Endodermal cell (in vitro differentiated cells): ENCODE results near the gene CRYL1. TPM values are rescaled to one million over a fixed set of nuclear protein-coding genes. Genes with fewer than 3 reads are reported as not detected.

ENCODE experiments used
- DNase-seq: peaks from one replicate; pipeline ENCODE4 v3.0.0-alpha.2; 2017
- H3K27ac ChIP-seq: 2 replicates; pipeline ENCODE4 v1.5.1; 2013; ENCODE audit warnings: mild to moderate bottlenecking, low read depth, low read length, moderate library complexity
- H3K27me3 ChIP-seq: 2 replicates; pipeline ENCODE4 v1.6.1; 2013; ENCODE audit warnings: mild to moderate bottlenecking, low read length, moderate library complexity; ENCODE audit not compliant: insufficient read depth, control insufficient read depth, poor library complexity, severe bottlenecking
- H3K36me3 ChIP-seq: 2 replicates; pipeline ENCODE4 v1.7.0; 2013; ENCODE audit warnings: mild to moderate bottlenecking, low read length, moderate library complexity; ENCODE audit not compliant: control insufficient read depth, insufficient read depth
- H3K4me1 ChIP-seq: one replicate; pipeline ENCODE4 v1.7.0; 2013; ENCODE audit warnings: low read length; ENCODE audit not compliant: control insufficient read depth, insufficient read depth
- H3K4me3 ChIP-seq: 2 replicates; pipeline ENCODE4 v1.5.1; 2013; ENCODE audit warnings: mild to moderate bottlenecking, low read length, moderate library complexity
- H3K9ac ChIP-seq: 2 replicates; pipeline ENCODE4 v1.6.1; 2013; ENCODE audit warnings: mild to moderate bottlenecking, low read length, moderate library complexity; ENCODE audit not compliant: poor library complexity, severe bottlenecking; ENCODE audit errors: extremely low read depth
- H3K9me3 ChIP-seq: 2 replicates; pipeline ENCODE4 v1.6.1; 2013; ENCODE audit warnings: mild to moderate bottlenecking, low read length, moderate library complexity; ENCODE audit not compliant: control insufficient read depth
- H3K27ac Mint-ChIP-seq: 2 replicates; pipeline ENCODE4 v1.8.0; 2020; ENCODE audit warnings: mixed read lengths
- H3K27me3 Mint-ChIP-seq: 2 replicates; pipeline ENCODE4 v1.8.0; 2021; ENCODE audit warnings: mild to moderate bottlenecking, mixed read lengths; ENCODE audit not compliant: insufficient read depth
- H3K36me3 Mint-ChIP-seq: 2 replicates; pipeline ENCODE4 v1.8.0; 2020; ENCODE audit warnings: low read depth, mixed read lengths
- H3K4me1 Mint-ChIP-seq: 2 replicates; pipeline ENCODE4 v1.8.0; 2020; ENCODE audit warnings: mixed read lengths
- H3K4me3 Mint-ChIP-seq: 2 replicates; pipeline ENCODE4 v1.8.0; 2020; ENCODE audit warnings: mild to moderate bottlenecking, moderate library complexity, mixed read lengths
- H3K9me3 Mint-ChIP-seq: 2 replicates; pipeline ENCODE4 v1.8.0; 2020; ENCODE audit warnings: mild to moderate bottlenecking, mixed read lengths
- CTCF ChIP-seq: fragments of 200-600 bp; sonication (generic); conservative IDR thresholded peaks from 2 replicates; pipeline ENCODE4 v1.5.0; 2021; ENCODE audit warnings: antibody characterized with exemption, mild to moderate bottlenecking
- WGBS, 2 experiments: methylation state at CpG; one replicate each; pipeline versions ENCODE4 v1.1.5 to v1.1.7; 2013; ENCODE audit warnings: missing lambda C conversion rate in 2 of 2, mixed read lengths in 1 of 2; ENCODE audit not compliant: insufficient coverage in 1 of 2, insufficient read length in 1 of 2; 5-methylcytosine and 5-hydroxymethylcytosine counted together
- microRNA-seq: library from miRNA; unstranded; fragments of <30 nt; microRNA quantifications from one replicate; pipeline ENCODE4 v1.2.0, GENCODE V29; 2020; ENCODE audit warnings: borderline microRNAs expressed
- total RNA-seq, 2 donors: library from RNA; stranded (reverse); fragmentation: NEBNext Ultra II Directional in 1 of 2; extraction: Animal tissue kit (Norgen Biotek cat#: 25700) in 1 of 2; gene quantifications; 2 replicates in 1 of 2; 3 replicates in 1 of 2; pipeline ENCODE4 v1.2.1, GENCODE V29; 2021

The CRYL1 gene
- total RNA-seq, 2 donors from 2014 or later = 1.7 to 4.1 TPM

GRCh38 chr13:20353973-20354372 is 171.7 kb downstream of the CRYL1 start:
- no peaks in the 10 kb centered on the region for H3K4me1 ChIP-seq
- no peak overlapping the region for H3K9ac ChIP-seq
- no peaks in the 10 kb centered on the region for H3K36me3 ChIP-seq
- Mint-ChIP-seq H3K27me3 (no peaks in the 10 kb centered on the region), H3K36me3 (no peaks in the 10 kb centered on the region), H3K27ac (no peak overlapping the region), H3K4me3 (no peak overlapping the region), H3K4me1 (no peaks in the 10 kb centered on the region), H3K9me3 (no peaks in the 10 kb centered on the region)
- H3K27ac ChIP-seq = no peak overlapping the region
- no peak overlapping the region for H3K4me3 ChIP-seq
- WGBS, 2 experiments = 90% methylated on average over 2 of the region's 2 CpGs; no CpG with 5 or more reads in 1 of the 2 experiments
- no peak for DNase-seq
- no peaks in the 10 kb centered on the region for H3K9me3 ChIP-seq
- TF ChIP-seq CTCF = peak; percentile 43
- no peaks in the 10 kb centered on the region for H3K27me3 ChIP-seq

Small RNA genes lying within 50 kb of the gene (microRNA-seq; reads per million reads assigned to microRNA genes)
- not detected for gene MIR4499

Other genes starting within 250 kb of the CRYL1 start
- 10 to 100 TPM; 15.2 to 18.7 TPM for gene IFT88, start 41.3 kb upstream of the CRYL1 start, total RNA-seq
- under 1 TPM; 0.33 to 0.88 TPM for gene IL17D, start 177.8 kb upstream of the CRYL1 start, total RNA-seq
- 1 to 10 TPM; 7.6 to 8.1 TPM for gene EEF1AKMT1, start 248.1 kb upstream of the CRYL1 start, total RNA-seq